Chondrocyte (in vitro differentiated cells): ENCODE measurements around the gene LTBP2. TPM values are rescaled to one million over a fixed set of nuclear protein-coding genes. Genes with fewer than 3 reads are reported as not detected.

ENCODE experiments used
- DNase-seq: peaks from one replicate; pipeline ENCODE4 v3.0.0; 2021; ENCODE audit warnings: mixed read lengths, low spot score
- H3K27ac Mint-ChIP-seq: one replicate; pipeline ENCODE4 v1.8.0; 2021; ENCODE audit warnings: mild to moderate bottlenecking, moderate library complexity, mixed read lengths; ENCODE audit not compliant: unreplicated experiment
- H3K27me3 Mint-ChIP-seq: 2 replicates; pipeline ENCODE4 v1.8.0; 2021; ENCODE audit warnings: low read depth, mixed read lengths
- H3K36me3 Mint-ChIP-seq: 2 replicates; pipeline ENCODE4 v1.8.0; 2021; ENCODE audit warnings: low read depth, mixed read lengths
- H3K4me1 Mint-ChIP-seq: 2 replicates; pipeline ENCODE4 v1.8.0; 2021; ENCODE audit warnings: low read depth, mild to moderate bottlenecking, mixed read lengths
- H3K4me3 Mint-ChIP-seq: one replicate; pipeline ENCODE4 v1.8.0; 2021; ENCODE audit warnings: mild to moderate bottlenecking, moderate library complexity, mixed read lengths; ENCODE audit not compliant: unreplicated experiment
- H3K9me3 Mint-ChIP-seq: 2 replicates; pipeline ENCODE4 v1.8.0; 2021; ENCODE audit warnings: low read depth, mixed read lengths
- CTCF ChIP-seq: fragments of 200-600 bp; sonication (generic); IDR thresholded peaks from 2 replicates; pipeline ENCODE4 v1.5.0; 2021; ENCODE audit warnings: antibody characterized with exemption, mild to moderate bottlenecking, moderate library complexity
- total RNA-seq: library from RNA; stranded (reverse); gene quantifications from 3 replicates; pipeline ENCODE4 v1.2.1, GENCODE V29; 2021

Gene LTBP2
- total RNA-seq, 1 donor from 2014 or later = 215 TPM

- peaks cover 58% of the 10 kb centered on the region for H3K4me1 Mint-ChIP-seq
Observed at GRCh38 chr14:74645756-74646470, 33.9 kb upstream of the LTBP2 start.

DNA sequence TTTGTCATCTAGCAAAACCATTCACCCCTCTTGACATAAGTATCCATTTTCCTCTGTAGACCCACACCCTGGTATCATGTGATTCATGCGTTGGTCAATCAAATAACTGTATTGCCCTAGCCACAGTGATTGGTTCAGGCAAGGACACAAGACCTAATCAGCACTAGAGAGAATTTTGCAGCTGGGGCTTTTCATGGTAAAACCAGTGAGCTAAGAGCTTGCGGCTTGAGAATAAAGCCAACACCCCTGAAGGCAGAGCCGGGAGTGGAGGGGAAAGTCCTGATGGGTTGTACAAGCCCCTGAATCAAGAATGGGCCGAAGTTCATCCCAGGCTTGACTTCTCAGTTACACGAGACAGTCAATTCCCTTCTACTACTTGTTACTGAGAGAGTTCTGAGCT, 33.2 kb upstream of the LTBP2 start:
- no peak for DNase-seq
- Mint-ChIP-seq H3K4me3 (no peak overlapping the region), H3K27me3 (no peaks in the 10 kb centered on the region), H3K36me3 (no peaks in the 10 kb centered on the region), H3K4me1 (peaks cover 54% of the 10 kb centered on the region), H3K9me3 (no peaks in the 10 kb centered on the region), H3K27ac (no peak overlapping the region)
- no peak for TF ChIP-seq CTCF

More at GRCh38 chr14:74645756-74646470, 33.9 kb upstream of the LTBP2 start:
- Mint-ChIP-seq H3K36me3 (no peaks in the 10 kb centered on the region), H3K27ac (no peak overlapping the region), H3K9me3 (no peaks in the 10 kb centered on the region), H3K4me3 (no peak overlapping the region), H3K27me3 (no peaks in the 10 kb centered on the region)
- no peak for TF ChIP-seq CTCF
- DNase-seq = no peak

DNA sequence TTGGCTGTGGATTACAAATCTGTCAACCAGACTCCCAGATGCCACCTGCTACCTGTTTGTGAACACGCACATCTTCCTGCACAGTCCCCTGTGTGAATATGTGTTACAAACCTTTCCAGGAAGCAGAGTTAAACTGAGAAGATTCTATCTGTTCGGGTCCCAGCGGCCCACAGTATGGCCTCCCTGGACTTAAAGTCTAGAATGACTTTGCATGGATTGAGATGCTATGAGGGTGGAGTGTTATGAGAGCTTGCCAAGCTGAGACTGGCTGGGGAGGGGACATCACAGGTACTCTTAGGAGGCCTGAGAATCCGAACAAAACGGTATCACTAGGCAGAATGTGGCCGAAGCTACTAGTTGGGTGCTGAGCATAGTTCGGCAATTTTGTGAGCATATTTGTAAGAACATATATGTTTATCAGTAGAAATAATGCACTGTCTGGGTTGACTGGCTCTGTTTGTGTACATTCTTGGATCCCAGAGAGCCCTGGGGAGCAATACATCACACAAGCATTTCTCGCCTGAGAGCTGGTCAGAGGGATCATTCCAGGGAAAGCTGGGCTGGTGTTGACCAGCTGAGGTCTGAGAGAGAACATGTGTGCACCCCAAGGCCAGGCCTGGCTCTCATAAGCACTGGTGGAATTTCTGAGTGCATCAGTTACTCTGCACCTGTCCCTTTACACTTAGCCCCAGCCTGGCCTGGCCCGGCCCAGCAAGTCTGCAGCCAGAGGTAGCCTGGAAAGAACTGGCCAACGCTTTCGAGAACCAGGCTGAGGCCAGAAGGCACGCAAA, 29.8 kb upstream of the LTBP2 start:
- no peak for TF ChIP-seq CTCF
- no peaks in the 10 kb centered on the region for H3K36me3 Mint-ChIP-seq
- H3K9me3 Mint-ChIP-seq = no peaks in the 10 kb centered on the region
- H3K4me1 Mint-ChIP-seq = peaks cover 38% of the 10 kb centered on the region
- peak; percentile 71 for DNase-seq
- H3K27me3 Mint-ChIP-seq = no peaks in the 10 kb centered on the region
- H3K27ac Mint-ChIP-seq = peak overlapping the region; percentile 59
- no peak overlapping the region for H3K4me3 Mint-ChIP-seq

DNA sequence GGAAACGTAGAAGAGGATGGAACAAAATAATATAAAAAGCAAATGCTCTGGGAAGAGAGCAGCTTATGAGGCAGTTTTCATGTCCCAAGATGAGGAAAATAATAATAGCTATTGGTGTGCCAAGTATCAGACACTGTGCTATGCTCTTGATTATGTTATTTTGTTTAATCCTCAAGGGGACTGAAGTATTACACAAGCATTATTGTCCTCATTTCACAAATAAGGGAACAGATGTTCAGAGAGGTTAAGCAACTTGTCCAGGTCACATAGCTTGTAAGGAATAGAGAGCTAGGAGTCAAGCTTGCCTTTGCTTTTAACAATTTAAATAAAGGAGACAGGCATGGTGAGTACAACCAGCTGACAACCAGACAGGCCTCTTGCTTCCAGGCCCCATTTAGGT, 26.9 kb upstream of the LTBP2 start:
- TF ChIP-seq CTCF = no peak
- Mint-ChIP-seq H3K27ac (no peak overlapping the region), H3K36me3 (no peaks in the 10 kb centered on the region), H3K9me3 (no peaks in the 10 kb centered on the region), H3K4me1 (peaks cover 53% of the 10 kb centered on the region), H3K4me3 (no peak overlapping the region), H3K27me3 (no peaks in the 10 kb centered on the region)
- DNase-seq = no peak

DNA sequence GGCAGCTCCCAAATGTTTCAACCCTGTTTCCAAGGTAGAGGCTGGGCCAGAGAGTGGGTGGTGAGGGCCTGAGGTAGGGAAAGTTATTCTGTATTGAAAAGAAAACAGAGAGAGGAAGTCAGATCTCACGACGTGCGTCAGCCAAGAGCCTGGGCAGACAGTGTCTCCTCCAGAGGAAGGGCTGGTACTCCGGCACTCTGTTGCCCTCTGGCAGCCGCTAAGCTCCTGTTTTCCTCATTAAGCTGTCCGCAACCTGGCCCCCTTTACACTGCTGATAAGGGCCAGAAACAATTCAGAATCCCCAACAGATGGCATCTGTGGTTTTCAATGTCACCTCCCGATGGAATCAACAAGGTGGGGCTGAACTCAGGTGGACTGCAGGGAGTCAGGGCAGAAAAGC, 26.0 kb upstream of the LTBP2 start:
- no peaks in the 10 kb centered on the region for H3K36me3 Mint-ChIP-seq
- no peak overlapping the region for H3K4me3 Mint-ChIP-seq
- peak overlapping the region; percentile 69 for H3K27ac Mint-ChIP-seq

More for the DNA sequence above, 26.0 kb upstream of the LTBP2 start:
- peaks cover 55% of the 10 kb centered on the region for H3K4me1 Mint-ChIP-seq
- peak; percentile 30 for TF ChIP-seq CTCF
- no peaks in the 10 kb centered on the region for H3K9me3 Mint-ChIP-seq
- H3K27me3 Mint-ChIP-seq = no peaks in the 10 kb centered on the region
- DNase-seq = no peak
